Heart left ventricle (tissue), 13 donors: ENCODE measurements around the gene KIAA1614.

Source experiments
- CTCF ChIP-seq, 12 donors: fragments of 200-600 bp; sonication (generic) in 4 of 12; IDR thresholded peaks; one replicate each; pipeline versions ENCODE4 v1.5.0 to v1.8.0; 2018 to 2022; ENCODE audit warnings: antibody characterized with exemption in 12 of 12, mild to moderate bottlenecking in 5 of 12
- POLR2A ChIP-seq, 2 donors: fragments of 450-650 bp; IDR thresholded peaks; one replicate each; pipeline ENCODE4 v1.6.1; 2017; ENCODE audit warnings: antibody characterized with exemption in 2 of 2, mild to moderate bottlenecking in 2 of 2, moderate library complexity in 2 of 2
- donor health status: ischemic (EF 13 %, LVEDD 7.1; RV severe dilation, severe dysfunction).
- donor health status: DM: no; HTN: yes; CAD: no.
- donor health status: DM: no; HTN: no; CAD: no.
- donor health status: ischemic (EF 25% LVEDD 6.9; RV normal size, moderate dysfunction).
- donor health status: ischemic (EF 25% LVEDD 5.7; RV mildly dilated, moderate dysfunction).
- donor health status: ischemic (EF 35%, LVEDD 5.7; RV mildly dilated, moderate dysfunction).
- donor health status: nonischemic (EF 11% LVEDD 7.7; RV severe dilation, severe dysfunction).
- donor health status: DM: yes; HTN: yes; CAD: no.
- donor health status: PGD.
- donor health status: ischemic (EF 29% LVEDD 5.4; RV normal size, mild dysfunction).
- donor health status: nonischemic (EF 23%, LVEDD 6.1; RV moderate dilation, normal function).

GRCh38 chr1:180929389-180929788 is 16.7 kb downstream of the KIAA1614 start:
- TF ChIP-seq POLR2A (IDR thresholded peaks at IDR 0.05) (no peak), CTCF (IDR thresholded peaks at IDR 0.05) (no peak)
